Measurements from ENCODE around the gene PTPN3. TPM values are rescaled to one million over a fixed set of nuclear protein-coding genes. Genes with fewer than 3 reads are reported as not detected.

PTPN3 gene
- total and polyA plus RNA-seq, 8 donors: 8.0 to 16.6 (median 13.6) TPM

DNA sequence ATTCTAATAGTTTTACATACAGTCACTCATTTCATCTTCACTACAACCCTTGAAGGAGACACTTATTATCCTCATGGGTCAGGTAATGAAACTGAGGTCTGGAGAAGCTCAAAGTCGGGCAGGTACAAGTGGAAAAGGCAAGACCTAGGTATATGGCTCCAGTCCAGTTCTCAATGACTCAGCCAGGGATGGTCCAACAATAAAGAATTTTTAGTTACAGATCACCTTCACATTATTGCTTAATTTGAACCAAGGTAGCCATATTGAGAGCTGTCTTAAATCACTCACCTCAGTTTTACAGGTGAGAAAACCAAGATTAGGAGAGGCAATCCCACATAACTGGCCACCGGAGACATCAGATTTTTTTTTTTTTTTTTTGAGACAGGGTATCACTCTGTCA is 55.4 kb downstream of the PTPN3 start:
- no peaks in the 10 kb centered on the region for H3K27me3 ChIP-seq
- ATAC-seq (no peak), DNase-seq (no peak), FAIRE-seq (no peak)
- intact Hi-C loops (cut with DNase I): no loop called here
- H3K9me3 ChIP-seq: no peaks in the 10 kb centered on the region
- peaks cover 10 to 19% (median 18%) of the 10 kb centered on the region in 3 donors for H3K4me1 ChIP-seq
- H3K36me3 ChIP-seq: peaks cover 0 to 3% (median 1%) of the 10 kb centered on the region in 3 donors
- TF ChIP-seq CTCF (IDR thresholded peaks at IDR 0.05): no peak
- 80 to 83% methylated on average over 2 of the region's 2 CpGs for WGBS, 2 donors
- peak overlapping the region in 1 of 4 donors; percentile 83 for H3K27ac ChIP-seq
- no peak overlapping the region for H3K4me3 ChIP-seq

GRCh38 chr9:109441296-109441695 is 56.8 kb downstream of the PTPN3 start:
- Histone ChIP-seq H3K36me3 (peaks cover 0 to 6% (median 3%) of the 10 kb centered on the region in 3 donors), H3K27me3 (no peaks in the 10 kb centered on the region), H3K9me3 (no peaks in the 10 kb centered on the region), H3K4me3 (no peak overlapping the region), H3K27ac (peak overlapping the region; percentile 73 to 83 (median 77)), H3K4me1 (peaks cover 10 to 19% (median 18%) of the 10 kb centered on the region in 3 donors)
- ATAC-seq (peak in 3 of 4 donors; percentile 6 to 42 (median 22)), DNase-seq (peak in 1 of 6 donors; percentile 21), FAIRE-seq (no peak)
- TF ChIP-seq CTCF (IDR thresholded peaks at IDR 0.05): no peak
- intact Hi-C loops (cut with DNase I): no loop called here
- WGBS, 2 donors: 18 to 21% methylated on average over 3 of the region's 3 CpGs

- intact Hi-C loops (cut with DNase I): no loop called here
- H3K27me3 ChIP-seq: no peaks in the 10 kb centered on the region
- peaks cover 0 to 10% (median 3%) of the 10 kb centered on the region in 3 donors for H3K36me3 ChIP-seq
- H3K4me1 ChIP-seq: peaks cover 10 to 19% (median 18%) of the 10 kb centered on the region in 3 donors
- ATAC-seq: peak; percentile 88 to 92 (median 92)
- WGBS, 2 donors: 1 to 2% methylated on average over 4 of the region's 4 CpGs
- FAIRE-seq: no peak
- TF ChIP-seq CTCF (IDR thresholded peaks at IDR 0.05): peak; percentile 60 to 76 (median 70)
- H3K4me3 ChIP-seq: no peak overlapping the region
- no peaks in the 10 kb centered on the region for H3K9me3 ChIP-seq
- peak overlapping the region; percentile 73 to 83 (median 77) for H3K27ac ChIP-seq
- peak in 4 of 6 donors; percentile 62 to 78 (median 74) for DNase-seq
These were observed 57.3 kb downstream of the PTPN3 start for GRCh38 chr9:109440797-109441287.

GRCh38 chr9:109440117-109440515 is 58.0 kb downstream of the PTPN3 start:
- H3K36me3 ChIP-seq: peaks cover 0 to 15% (median 3%) of the 10 kb centered on the region in 3 donors
- DNase-seq (peak in 4 of 6 donors; percentile 65 to 82 (median 78)), ATAC-seq (peak; percentile 83 to 88 (median 84)), FAIRE-seq (no peak)
- no peak overlapping the region for H3K4me3 ChIP-seq
- no peak for TF ChIP-seq CTCF (IDR thresholded peaks at IDR 0.05)
- peak overlapping the region; percentile 73 to 83 (median 77) for H3K27ac ChIP-seq
- intact Hi-C loops (cut with DNase I): no loop called here
- H3K4me1 ChIP-seq: peaks cover 10 to 19% (median 18%) of the 10 kb centered on the region in 3 donors
- H3K9me3 ChIP-seq: no peaks in the 10 kb centered on the region
- H3K27me3 ChIP-seq: no peaks in the 10 kb centered on the region
- WGBS, 2 donors: 26 to 35% methylated on average over 3 of the region's 3 CpGs
